Astrocyte (in vitro differentiated cells and primary cell): ENCODE measurements around the gene VPS72. TPM values are rescaled to one million over a fixed set of nuclear protein-coding genes. Genes with fewer than 3 reads are reported as not detected.

Experiments
- DNase-seq: peaks from one replicate; pipeline ENCODE4 v3.0.0-alpha.2; 2010; ENCODE audit warnings: low read depth
- FAIRE-seq: peaks from 2 replicates; lab custom pipeline; 2011; peaks lifted over from hg19 to GRCh38; lab: Jason Lieb, UNC
- H2AFZ ChIP-seq: 2 replicates; pipeline ENCODE4 v1.6.0; 2012; ENCODE audit warnings: low read depth, low read length, inconsistent platforms
- H3K27ac ChIP-seq: 2 replicates; pipeline ENCODE4 v1.5.1; 2011; ENCODE audit warnings: low read depth, low read length, inconsistent platforms
- H3K27me3 ChIP-seq: 2 replicates; pipeline ENCODE4 v1.6.0; 2011; ENCODE audit warnings: low read length, inconsistent platforms; ENCODE audit not compliant: insufficient read depth
- H3K36me3 ChIP-seq: 2 replicates; pipeline ENCODE4 v1.5.1; 2011; ENCODE audit warnings: low read length, inconsistent platforms; ENCODE audit not compliant: insufficient read depth
- H3K4me1 ChIP-seq: 2 replicates; pipeline ENCODE4 v1.5.1; 2011; ENCODE audit warnings: low read length, inconsistent platforms; ENCODE audit not compliant: insufficient read depth
- H3K4me2 ChIP-seq: 2 replicates; pipeline ENCODE4 v1.6.0; 2012; ENCODE audit warnings: low read length, inconsistent platforms
- H3K4me3 ChIP-seq: 2 replicates; pipeline ENCODE4 v1.5.1; 2011; ENCODE audit warnings: low read depth, mild to moderate bottlenecking, low read length, inconsistent platforms; ENCODE audit not compliant: insufficient read depth
- H3K79me2 ChIP-seq: 2 replicates; pipeline ENCODE4 v1.6.0; 2012; ENCODE audit warnings: mild to moderate bottlenecking, low read length, inconsistent platforms; ENCODE audit not compliant: insufficient read depth
- H3K9ac ChIP-seq: 2 replicates; pipeline ENCODE4 v1.6.0; 2012; ENCODE audit warnings: mild to moderate bottlenecking, low read length, inconsistent platforms
- H3K9me3 ChIP-seq: 2 replicates; pipeline ENCODE4 v1.5.1; 2012; ENCODE audit warnings: low read depth, mild to moderate bottlenecking, low read length, inconsistent platforms; ENCODE audit not compliant: insufficient read depth
- H4K20me1 ChIP-seq: 2 replicates; pipeline ENCODE4 v1.6.0; 2012; ENCODE audit warnings: low read length, inconsistent platforms; ENCODE audit not compliant: insufficient read depth
- H3K27ac Mint-ChIP-seq: one replicate; pipeline ENCODE4 v1.8.0; 2021; ENCODE audit warnings: mild to moderate bottlenecking, mixed read lengths; ENCODE audit not compliant: unreplicated experiment
- H3K27me3 Mint-ChIP-seq: one replicate; pipeline ENCODE4 v1.8.0; 2021; ENCODE audit warnings: low read depth, mixed read lengths; ENCODE audit not compliant: unreplicated experiment
- H3K36me3 Mint-ChIP-seq: one replicate; pipeline ENCODE4 v1.8.0; 2021; ENCODE audit warnings: low read depth, mixed read lengths; ENCODE audit not compliant: unreplicated experiment
- H3K4me1 Mint-ChIP-seq: one replicate; pipeline ENCODE4 v1.8.0; 2021; ENCODE audit warnings: low read depth, mixed read lengths; ENCODE audit not compliant: unreplicated experiment
- H3K4me3 Mint-ChIP-seq: one replicate; pipeline ENCODE4 v1.8.0; 2021; ENCODE audit warnings: mild to moderate bottlenecking, moderate library complexity, mixed read lengths; ENCODE audit not compliant: unreplicated experiment
- H3K9me3 Mint-ChIP-seq: one replicate; pipeline ENCODE4 v1.8.0; 2021; ENCODE audit warnings: mild to moderate bottlenecking, mixed read lengths; ENCODE audit not compliant: unreplicated experiment
- EZH2 ChIP-seq: IDR thresholded peaks from 2 replicates; pipeline ENCODE4 v1.6.1; 2012; ENCODE audit warnings: mild to moderate bottlenecking, low read length, inconsistent platforms; ENCODE audit not compliant: insufficient read depth
- total RNA-seq: library from RNA; stranded (reverse); gene quantifications from 2 replicates; pipeline ENCODE4 v1.2.1, GENCODE V29; 2021
- TF ChIP-seq, protein P1 (sequence below): IDR thresholded peaks from 2 replicates; pipeline ENCODE4 v1.5.1; 2011; ENCODE audit warnings: low read depth, mild to moderate bottlenecking, inconsistent platforms, low read length, moderate library complexity; ENCODE audit not compliant: insufficient read depth

Gene VPS72
- total RNA-seq, 1 donor from 2014 or later, result 59.0 TPM

DNA sequence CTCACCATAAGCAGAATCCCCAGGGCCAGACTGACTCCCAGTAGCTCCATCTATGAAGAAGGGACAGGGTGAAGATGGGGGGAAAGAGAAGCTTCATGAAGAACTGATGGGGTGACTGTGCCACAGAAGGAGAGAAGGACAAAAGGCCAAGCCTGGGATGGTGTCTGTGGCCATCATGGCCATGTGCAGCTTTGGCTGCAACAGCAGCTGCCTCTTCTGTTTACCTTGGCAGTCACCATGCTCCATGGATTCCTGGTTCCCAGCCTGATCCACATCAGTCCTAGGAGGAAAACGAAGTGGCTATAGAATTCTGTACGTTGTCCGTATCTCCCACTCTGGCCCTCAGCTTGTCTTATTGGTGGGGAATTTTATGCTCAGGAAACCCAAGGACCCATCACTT is 55.6 kb downstream of the VPS72 start:
- Histone ChIP-seq H3K79me2 (no peaks in the 10 kb centered on the region), H4K20me1 (no peaks in the 10 kb centered on the region), H3K4me1 (peaks cover 9% of the 10 kb centered on the region), H3K36me3 (no peaks in the 10 kb centered on the region), H3K9me3 (no peaks in the 10 kb centered on the region), H3K4me3 (no peak overlapping the region), H3K27me3 (peaks cover 2% of the 10 kb centered on the region), H3K27ac (no peak overlapping the region), H2AFZ (no peak overlapping the region), H3K4me2 (no peak overlapping the region), H3K9ac (no peak overlapping the region)
- Mint-ChIP-seq H3K4me1 (no peaks in the 10 kb centered on the region), H3K4me3 (no peak overlapping the region), H3K9me3 (peaks cover 2% of the 10 kb centered on the region), H3K27me3 (peaks cover 39% of the 10 kb centered on the region), H3K36me3 (peaks cover 32% of the 10 kb centered on the region), H3K27ac (no peak overlapping the region)
- FAIRE-seq (no peak), DNase-seq (no peak)
- no peak for TF ChIP-seq EZH2
- TF ChIP-seq, protein P1, sequence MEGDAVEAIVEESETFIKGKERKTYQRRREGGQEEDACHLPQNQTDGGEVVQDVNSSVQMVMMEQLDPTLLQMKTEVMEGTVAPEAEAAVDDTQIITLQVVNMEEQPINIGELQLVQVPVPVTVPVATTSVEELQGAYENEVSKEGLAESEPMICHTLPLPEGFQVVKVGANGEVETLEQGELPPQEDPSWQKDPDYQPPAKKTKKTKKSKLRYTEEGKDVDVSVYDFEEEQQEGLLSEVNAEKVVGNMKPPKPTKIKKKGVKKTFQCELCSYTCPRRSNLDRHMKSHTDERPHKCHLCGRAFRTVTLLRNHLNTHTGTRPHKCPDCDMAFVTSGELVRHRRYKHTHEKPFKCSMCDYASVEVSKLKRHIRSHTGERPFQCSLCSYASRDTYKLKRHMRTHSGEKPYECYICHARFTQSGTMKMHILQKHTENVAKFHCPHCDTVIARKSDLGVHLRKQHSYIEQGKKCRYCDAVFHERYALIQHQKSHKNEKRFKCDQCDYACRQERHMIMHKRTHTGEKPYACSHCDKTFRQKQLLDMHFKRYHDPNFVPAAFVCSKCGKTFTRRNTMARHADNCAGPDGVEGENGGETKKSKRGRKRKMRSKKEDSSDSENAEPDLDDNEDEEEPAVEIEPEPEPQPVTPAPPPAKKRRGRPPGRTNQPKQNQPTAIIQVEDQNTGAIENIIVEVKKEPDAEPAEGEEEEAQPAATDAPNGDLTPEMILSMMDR, result no peak

DNA sequence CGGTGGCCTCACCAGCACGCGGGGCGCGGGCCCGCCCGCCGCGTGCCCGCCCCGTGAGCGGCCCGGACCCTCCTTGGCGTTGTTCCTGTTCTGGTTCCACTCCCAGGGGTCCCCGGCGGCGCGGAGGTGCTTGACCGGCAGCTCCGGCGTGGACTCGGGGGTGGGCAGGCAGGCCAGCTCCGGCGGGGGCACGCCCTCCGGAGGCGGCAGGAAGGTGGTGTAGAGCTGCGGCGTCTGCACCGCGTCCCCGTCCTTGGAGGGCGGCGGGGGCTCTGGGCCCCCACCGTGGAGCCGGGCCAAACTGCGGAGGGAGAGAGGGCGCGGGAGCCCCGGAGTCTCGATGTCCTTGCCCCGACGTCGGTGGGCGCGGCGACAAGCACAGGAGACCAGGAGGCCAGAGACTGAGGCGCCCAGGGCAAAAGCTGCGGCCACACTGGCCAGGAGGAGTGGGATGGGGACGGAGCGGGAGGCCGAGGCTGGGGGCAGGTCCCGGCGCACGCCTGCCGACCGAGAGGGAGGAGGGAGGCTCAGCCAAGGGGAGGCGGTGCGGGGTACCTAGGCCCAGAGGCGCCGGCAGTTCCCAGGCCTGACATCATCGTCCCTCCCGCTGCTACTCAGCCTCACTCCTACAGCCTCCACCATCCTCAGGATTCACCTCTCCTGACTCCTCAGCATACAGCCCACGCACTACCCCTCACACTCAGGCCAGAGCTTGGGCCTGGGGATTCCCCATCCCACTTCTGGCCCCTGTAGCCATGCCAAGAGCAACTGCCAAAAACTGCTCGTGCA is 56.8 kb downstream of the VPS72 start:
- no peak overlapping the region for H3K4me3 ChIP-seq
- no peaks in the 10 kb centered on the region for H3K4me1 Mint-ChIP-seq
- DNase-seq, result no peak

More for the DNA sequence above, 56.8 kb downstream of the VPS72 start:
- Mint-ChIP-seq H3K36me3 (peaks cover 30% of the 10 kb centered on the region), H3K27me3 (peaks cover 39% of the 10 kb centered on the region), H3K27ac (no peak overlapping the region), H3K4me3 (no peak overlapping the region), H3K9me3 (peaks cover 2% of the 10 kb centered on the region)
- Histone ChIP-seq H3K4me2 (no peak overlapping the region), H2AFZ (no peak overlapping the region), H3K9ac (no peak overlapping the region), H3K27ac (no peak overlapping the region), H4K20me1 (no peaks in the 10 kb centered on the region), H3K4me1 (peaks cover 9% of the 10 kb centered on the region), H3K27me3 (peaks cover 2% of the 10 kb centered on the region), H3K9me3 (no peaks in the 10 kb centered on the region), H3K36me3 (no peaks in the 10 kb centered on the region), H3K79me2 (no peaks in the 10 kb centered on the region)
- FAIRE-seq, result no peak
- TF ChIP-seq, protein P1, result no peak
- TF ChIP-seq EZH2, result no peak
